ENCODE data around the gene GDPGP1. TPM values are rescaled to one million over a fixed set of nuclear protein-coding genes. Genes with fewer than 3 reads are reported as not detected.
"Not testable (repeated sequence)": the region's sequence is repeated elsewhere in the genome, so short reads cannot be mapped to it uniquely, and the experiment has no call there.

GDPGP1 gene
- polyA plus RNA-seq, 1 experiment: 4.8 TPM

- no peak for DNase-seq (ENCODE audit: low read depth)
- H3K36me3 ChIP-seq (ENCODE audit: control insufficient read depth, insufficient read depth, low read length): no peaks in the 10 kb centered on the region
- TF ChIP-seq, protein P1, sequence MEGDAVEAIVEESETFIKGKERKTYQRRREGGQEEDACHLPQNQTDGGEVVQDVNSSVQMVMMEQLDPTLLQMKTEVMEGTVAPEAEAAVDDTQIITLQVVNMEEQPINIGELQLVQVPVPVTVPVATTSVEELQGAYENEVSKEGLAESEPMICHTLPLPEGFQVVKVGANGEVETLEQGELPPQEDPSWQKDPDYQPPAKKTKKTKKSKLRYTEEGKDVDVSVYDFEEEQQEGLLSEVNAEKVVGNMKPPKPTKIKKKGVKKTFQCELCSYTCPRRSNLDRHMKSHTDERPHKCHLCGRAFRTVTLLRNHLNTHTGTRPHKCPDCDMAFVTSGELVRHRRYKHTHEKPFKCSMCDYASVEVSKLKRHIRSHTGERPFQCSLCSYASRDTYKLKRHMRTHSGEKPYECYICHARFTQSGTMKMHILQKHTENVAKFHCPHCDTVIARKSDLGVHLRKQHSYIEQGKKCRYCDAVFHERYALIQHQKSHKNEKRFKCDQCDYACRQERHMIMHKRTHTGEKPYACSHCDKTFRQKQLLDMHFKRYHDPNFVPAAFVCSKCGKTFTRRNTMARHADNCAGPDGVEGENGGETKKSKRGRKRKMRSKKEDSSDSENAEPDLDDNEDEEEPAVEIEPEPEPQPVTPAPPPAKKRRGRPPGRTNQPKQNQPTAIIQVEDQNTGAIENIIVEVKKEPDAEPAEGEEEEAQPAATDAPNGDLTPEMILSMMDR (IDR thresholded peaks at IDR 0.05; ENCODE audit: insufficient read depth, low read depth, low read length): no peak
- H3K4me3 ChIP-seq (ENCODE audit: low read depth, low read length): peak within 1 kb of the TSS; percentile 71
- no peaks in the 10 kb centered on the region for H3K27me3 ChIP-seq (ENCODE audit: control insufficient read depth, insufficient read depth, low read length)
- ChIA-PET POLR2A (no interaction called here), CTCF (interaction anchor here (0.8 to 1.7 kb wide), 3 partner anchors 10 to 35 kb away, joined by 3 to 5 read pairs (median 4); no protein-coding TSS in a partner anchor)
Measured at GRCh38 chr15:90249203-90249863, 15.3 kb downstream of the GDPGP1 start, which contains the start of gene TTLL13. TTLL13 (plus strand) TSS chr15:90249556; CDS start chr15:90250631, 1,075 bp downstream.

GRCh38 chr15:90257776-90258175 is 23.8 kb downstream of the GDPGP1 start:
- H3K4me3 ChIP-seq (ENCODE audit: low read depth, low read length): no peak overlapping the region
- CTCF ChIA-PET: interaction anchor here (1.0 kb wide), 1 partner anchor 10 kb away, joined by 3 read pairs; no protein-coding TSS in a partner anchor
- peaks cover 2% of the 10 kb centered on the region; the same call in 1 of the 2 replicates for H3K27me3 ChIP-seq (ENCODE audit: control insufficient read depth, insufficient read depth, low read length)
- no peaks in the 10 kb centered on the region for H3K36me3 ChIP-seq (ENCODE audit: control insufficient read depth, insufficient read depth, low read length)
- POLR2A ChIA-PET: no interaction called here
- DNase-seq (ENCODE audit: low read depth): no peak
- TF ChIP-seq, protein P1 (IDR thresholded peaks at IDR 0.05; ENCODE audit: insufficient read depth, low read depth, low read length): no peak

GRCh38 chr15:90259524-90259923 is 25.5 kb downstream of the GDPGP1 start:
- TF ChIP-seq, protein P1 (IDR thresholded peaks at IDR 0.05; ENCODE audit: insufficient read depth, low read depth, low read length): no peak
- POLR2A ChIA-PET: no interaction called here
- Histone ChIP-seq H3K27me3 (ENCODE audit: control insufficient read depth, insufficient read depth, low read length) (peaks cover 2% of the 10 kb centered on the region; the same call in 1 of the 2 replicates), H3K4me3 (ENCODE audit: low read depth, low read length) (no peak overlapping the region), H3K36me3 (ENCODE audit: control insufficient read depth, insufficient read depth, low read length) (no peaks in the 10 kb centered on the region)
- no peak for DNase-seq (ENCODE audit: low read depth)
- CTCF ChIA-PET: no interaction called here

GRCh38 chr15:90260731-90261130 is 26.7 kb downstream of the GDPGP1 start:
- H3K4me3 ChIP-seq (ENCODE audit: low read depth, low read length); DNase-seq (ENCODE audit: low read depth); H3K36me3 ChIP-seq (ENCODE audit: control insufficient read depth, insufficient read depth, low read length); CTCF ChIA-PET; POLR2A ChIA-PET; H3K27me3 ChIP-seq (ENCODE audit: control insufficient read depth, insufficient read depth, low read length): not testable (repeated sequence)

DNA sequence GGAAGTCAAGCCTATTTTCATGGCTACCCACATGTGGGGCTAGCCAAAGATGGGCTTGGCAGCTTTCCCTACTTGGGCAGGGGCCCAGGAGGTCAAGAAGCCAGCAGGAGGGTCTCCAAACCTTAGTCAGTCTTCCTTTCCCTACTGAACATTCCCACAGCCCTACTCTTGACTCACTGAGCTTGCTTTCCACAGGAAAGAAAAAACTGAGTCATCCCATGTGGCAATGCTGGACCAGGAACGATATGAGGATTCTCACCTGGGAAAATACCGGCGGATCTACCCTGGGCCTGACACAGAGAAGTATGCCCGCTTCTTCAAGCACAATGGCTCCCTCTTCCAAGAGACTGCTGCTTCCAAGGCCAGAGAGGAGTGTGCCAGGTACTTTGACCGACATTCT is 27.8 kb downstream of the GDPGP1 start:
- TF ChIP-seq, protein P1 (IDR thresholded peaks at IDR 0.05; ENCODE audit: insufficient read depth, low read depth, low read length): no peak
- H3K27me3 ChIP-seq (ENCODE audit: control insufficient read depth, insufficient read depth, low read length): no peaks in the 10 kb centered on the region
- POLR2A ChIA-PET: no interaction called here
- H3K36me3 ChIP-seq (ENCODE audit: control insufficient read depth, insufficient read depth, low read length): no peaks in the 10 kb centered on the region
- CTCF ChIA-PET: interaction anchor here (1.7 to 1.8 kb wide), 2 partner anchors 9 to 32 kb away, joined by 4 read pairs; no protein-coding TSS in a partner anchor
- no peak overlapping the region for H3K4me3 ChIP-seq (ENCODE audit: low read depth, low read length)
- DNase-seq (ENCODE audit: low read depth): no peak
